ENCODE measurements around the gene FDX1.

FDX1 gene

DNA sequence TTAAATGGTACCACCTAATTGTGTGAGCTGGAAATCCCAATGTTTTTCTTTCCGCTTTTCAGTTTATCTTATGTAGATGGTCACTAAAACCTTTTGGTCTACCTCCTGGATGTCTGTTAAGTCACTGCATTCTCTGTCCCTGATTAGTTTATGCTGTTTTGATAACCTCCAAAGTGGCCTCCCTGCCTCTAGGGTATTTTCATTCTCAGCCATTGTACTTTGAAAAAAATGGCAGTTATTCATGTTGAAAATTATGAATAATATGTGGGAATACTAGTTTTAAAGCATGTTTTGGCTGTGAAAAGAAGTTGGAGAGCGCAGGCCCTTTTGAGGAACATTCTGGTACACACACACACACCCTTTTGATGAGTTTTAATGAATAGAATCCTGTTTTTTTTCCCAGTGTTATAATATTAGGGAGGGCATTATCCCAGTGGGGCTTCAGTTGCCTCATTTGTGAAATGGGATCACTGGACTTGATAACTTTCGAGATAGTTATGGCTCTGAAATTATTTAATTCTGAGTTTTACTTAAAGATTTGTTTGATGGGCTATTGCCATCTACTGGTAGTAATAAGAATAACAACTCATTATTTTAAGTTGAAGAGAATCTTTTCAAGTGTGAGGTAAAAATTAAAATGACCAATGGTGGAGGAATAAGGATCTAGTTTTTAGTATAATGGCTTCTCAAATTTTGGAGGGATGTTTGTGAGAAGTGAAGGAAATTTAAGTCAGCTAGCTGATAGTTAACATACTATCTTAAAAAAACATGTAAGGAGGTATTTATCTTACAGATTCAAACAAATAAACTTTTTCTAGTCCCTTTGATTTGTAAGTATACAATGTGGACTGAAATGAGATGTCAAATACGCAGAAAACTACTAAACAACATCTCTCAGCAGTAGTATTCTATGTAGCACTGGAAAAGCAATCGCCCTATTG, 3.9 kb downstream of the FDX1 start:
- peak; percentile 9 for FAIRE-seq
- TF ChIP-seq POLR2A (IDR thresholded peaks at IDR 0.05; ENCODE audit: low read depth, low read length) (no peak), TAF1 (IDR thresholded peaks at IDR 0.05; ENCODE audit: borderline replicate concordance, low read depth, low read length) (no peak), POLR2AphosphoS5 (IDR thresholded peaks at IDR 0.05; ENCODE audit: low read depth, low read length) (no peak)
- no peak for DNase-seq (ENCODE audit: insufficient read length)

DNA sequence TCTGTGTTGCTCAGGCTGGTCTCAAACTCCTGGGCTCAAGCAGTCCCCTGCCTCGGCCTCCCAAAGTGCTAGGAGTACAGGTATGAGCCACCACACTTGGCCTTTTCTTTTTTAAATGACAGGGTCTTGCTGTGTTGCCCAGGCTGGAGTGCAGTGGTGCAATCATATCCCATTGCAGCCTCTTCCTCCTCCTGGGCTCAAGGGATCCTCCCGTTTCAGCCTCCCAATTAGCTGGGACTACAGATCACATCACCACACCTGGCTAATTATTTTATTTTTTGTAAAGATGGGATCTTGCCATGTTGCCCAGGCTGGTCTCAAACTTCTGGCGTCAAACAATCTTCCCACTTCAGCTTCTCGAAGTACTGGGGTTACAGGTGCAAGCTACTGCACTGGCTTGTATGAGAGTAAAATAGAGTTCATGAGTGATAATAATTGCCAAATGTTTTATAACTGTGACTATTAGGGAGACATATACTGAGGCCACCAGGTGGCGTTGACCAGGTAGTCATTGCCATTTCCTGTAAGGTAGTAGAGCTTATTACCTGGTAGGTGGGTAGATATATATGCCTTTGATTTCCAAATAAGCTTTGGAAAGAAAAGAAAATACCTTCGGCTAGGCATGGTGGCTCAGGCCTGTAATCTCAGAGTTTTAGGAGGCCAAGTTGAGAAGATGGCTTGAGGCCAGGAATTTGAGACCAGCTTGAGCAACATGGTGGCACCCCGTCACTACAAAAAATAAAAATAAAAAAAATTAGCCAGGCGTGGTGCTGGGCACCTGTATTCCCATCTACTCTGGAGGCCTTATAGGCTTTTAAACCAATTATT, 5.4 kb downstream of the FDX1 start:
- DNase-seq (ENCODE audit: insufficient read length) (no peak), FAIRE-seq (peak; percentile 88)
- TF ChIP-seq TAF1 (IDR thresholded peaks at IDR 0.05; ENCODE audit: borderline replicate concordance, low read depth, low read length) (no peak), POLR2A (IDR thresholded peaks at IDR 0.05; ENCODE audit: low read depth, low read length) (no peak), POLR2AphosphoS5 (IDR thresholded peaks at IDR 0.05; ENCODE audit: low read depth, low read length) (no peak)

DNA sequence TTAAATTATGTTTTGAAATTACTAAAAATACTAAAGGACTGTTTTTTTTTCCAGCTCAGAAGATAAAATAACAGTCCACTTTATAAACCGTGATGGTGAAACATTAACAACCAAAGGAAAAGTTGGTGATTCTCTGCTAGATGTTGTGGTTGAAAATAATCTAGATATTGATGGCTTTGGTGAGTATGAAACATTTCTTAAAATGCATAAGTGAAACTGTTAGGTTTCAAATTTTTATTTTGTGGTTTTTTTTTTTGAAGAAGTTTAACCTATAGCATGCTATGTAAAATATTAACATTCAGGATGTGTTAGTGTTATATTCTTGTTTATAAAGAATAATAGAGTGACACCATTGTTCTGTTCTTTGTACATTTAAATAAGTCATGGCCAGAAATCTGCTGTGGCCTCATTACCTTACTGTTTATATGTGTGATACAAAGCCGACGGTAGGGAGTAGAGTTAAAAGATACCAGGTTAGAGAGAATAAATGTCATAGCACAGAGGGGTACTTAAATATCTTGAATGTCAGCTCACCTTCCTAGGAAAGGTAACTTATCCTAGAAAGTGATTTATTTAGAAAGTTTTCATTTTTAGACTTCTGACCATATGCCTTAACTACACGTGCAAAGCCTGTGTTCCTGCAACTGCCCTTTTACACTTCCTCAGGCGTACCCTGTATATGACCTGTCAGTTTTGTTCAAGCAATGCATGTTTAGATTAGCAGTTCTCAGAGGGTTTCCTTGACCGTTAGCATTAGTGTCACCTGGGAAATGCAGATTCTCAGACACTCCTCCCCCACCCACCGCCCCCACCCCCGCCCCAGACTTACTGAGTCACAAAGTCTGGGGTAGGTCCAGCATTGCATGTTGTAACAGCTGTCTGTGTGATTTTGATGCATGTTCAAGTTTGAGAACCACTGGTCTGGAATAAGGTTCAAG, 6.3 kb downstream of the FDX1 start:
- TF ChIP-seq POLR2A (IDR thresholded peaks at IDR 0.05; ENCODE audit: low read depth, low read length) = no peak
- TF ChIP-seq POLR2AphosphoS5 (IDR thresholded peaks at IDR 0.05; ENCODE audit: low read depth, low read length) = no peak
- TF ChIP-seq TAF1 (IDR thresholded peaks at IDR 0.05; ENCODE audit: borderline replicate concordance, low read depth, low read length) = no peak
- peak; percentile 77 for FAIRE-seq
- no peak for DNase-seq (ENCODE audit: insufficient read length)

DNA sequence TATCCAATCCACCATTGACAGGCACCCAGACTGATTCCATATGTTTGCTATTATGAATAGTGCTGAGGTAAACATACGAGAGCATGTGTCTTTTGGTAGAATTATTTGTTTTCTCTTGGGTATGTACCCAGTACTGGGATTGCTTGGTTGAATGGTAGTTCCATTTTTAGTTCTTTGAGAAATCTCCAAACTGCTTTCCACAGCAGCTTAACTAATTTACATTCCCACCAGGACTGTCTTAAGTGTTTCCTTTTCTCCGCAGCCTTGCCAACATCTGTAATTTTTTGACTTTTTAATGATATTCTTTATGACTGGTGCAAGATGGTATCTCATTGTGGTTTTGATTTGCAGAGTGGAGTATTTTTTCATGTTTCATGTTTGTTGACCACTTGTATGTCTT, 8.3 kb downstream of the FDX1 start:
- no peak for TF ChIP-seq POLR2A (IDR thresholded peaks at IDR 0.05; ENCODE audit: low read depth, low read length)
- TF ChIP-seq TAF1 (IDR thresholded peaks at IDR 0.05; ENCODE audit: borderline replicate concordance, low read depth, low read length) = no peak
- TF ChIP-seq POLR2AphosphoS5 (IDR thresholded peaks at IDR 0.05; ENCODE audit: low read depth, low read length) = no peak
- DNase-seq (ENCODE audit: insufficient read length) = no peak
- no peak for FAIRE-seq

DNA sequence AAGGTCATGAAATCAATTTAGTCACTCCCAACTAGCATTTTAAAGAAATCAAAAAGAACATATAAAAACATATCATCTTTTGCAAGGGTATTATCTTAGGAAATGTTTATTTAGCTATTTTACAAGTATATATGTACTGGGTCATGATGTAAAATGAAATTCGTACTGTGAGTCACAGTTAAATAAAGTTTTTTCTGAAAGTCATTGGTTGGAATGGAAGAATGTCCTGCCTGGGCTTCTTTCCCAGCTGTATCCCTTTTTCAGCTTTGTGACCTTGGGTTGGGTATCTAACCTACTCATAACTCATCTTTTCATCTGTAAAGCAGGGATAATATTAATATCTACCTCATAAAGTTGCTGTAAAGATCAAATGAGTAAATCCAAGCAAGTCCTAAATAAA, 15.7 kb downstream of the FDX1 start:
- no peak for TF ChIP-seq POLR2A (IDR thresholded peaks at IDR 0.05; ENCODE audit: low read depth, low read length)
- TF ChIP-seq POLR2AphosphoS5 (IDR thresholded peaks at IDR 0.05; ENCODE audit: low read depth, low read length) = no peak
- no peak for TF ChIP-seq TAF1 (IDR thresholded peaks at IDR 0.05; ENCODE audit: borderline replicate concordance, low read depth, low read length)
- DNase-seq (ENCODE audit: insufficient read length) (no peak), FAIRE-seq (no peak)

DNA sequence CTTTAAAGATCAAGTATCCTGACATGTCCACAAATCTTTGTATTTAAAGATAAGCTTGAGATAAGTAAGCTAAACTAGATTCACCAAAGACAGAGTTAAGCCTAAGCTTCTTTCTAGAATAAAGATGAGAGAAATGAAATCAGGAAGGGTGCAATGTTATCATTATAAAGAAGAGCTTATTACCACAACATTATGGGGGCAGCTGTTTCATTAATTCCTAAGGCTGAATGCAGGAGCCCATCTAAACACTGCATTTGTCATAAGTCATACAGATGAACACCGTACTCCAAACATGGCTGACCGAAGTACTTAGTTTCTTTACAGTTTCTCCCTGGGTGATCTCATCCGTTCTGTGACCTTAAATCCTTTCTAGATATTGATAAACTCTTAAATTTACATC, 16.3 kb downstream of the FDX1 start:
- FAIRE-seq (peak; percentile 30), DNase-seq (ENCODE audit: insufficient read length) (no peak)
- TF ChIP-seq TAF1 (IDR thresholded peaks at IDR 0.05; ENCODE audit: borderline replicate concordance, low read depth, low read length) = no peak
- TF ChIP-seq POLR2AphosphoS5 (IDR thresholded peaks at IDR 0.05; ENCODE audit: low read depth, low read length) = no peak
- no peak for TF ChIP-seq POLR2A (IDR thresholded peaks at IDR 0.05; ENCODE audit: low read depth, low read length)

DNA sequence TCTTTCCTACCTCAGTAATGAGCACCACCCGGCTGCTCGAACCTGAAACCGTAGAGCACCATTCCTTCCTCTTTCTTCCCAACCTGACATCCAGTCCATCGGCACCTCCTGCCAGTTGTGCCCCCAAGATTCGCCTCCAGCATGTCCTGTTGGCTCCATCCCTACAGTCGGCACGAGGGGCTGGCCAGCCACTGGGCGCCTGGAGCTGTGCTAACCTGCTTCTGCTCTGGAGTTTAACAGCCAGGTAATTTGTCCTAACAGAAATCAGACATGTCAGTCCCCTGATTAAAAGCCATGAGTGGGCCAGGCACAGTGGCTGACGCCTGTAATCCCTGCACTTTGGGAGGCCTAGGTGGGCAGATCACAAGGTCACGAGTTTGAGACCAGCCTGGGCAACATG, 16.8 kb downstream of the FDX1 start:
- TF ChIP-seq TAF1 (IDR thresholded peaks at IDR 0.05; ENCODE audit: borderline replicate concordance, low read depth, low read length) (no peak), POLR2AphosphoS5 (IDR thresholded peaks at IDR 0.05; ENCODE audit: low read depth, low read length) (no peak), POLR2A (IDR thresholded peaks at IDR 0.05; ENCODE audit: low read depth, low read length) (no peak)
- DNase-seq (ENCODE audit: insufficient read length) = no peak
- no peak for FAIRE-seq

DNA sequence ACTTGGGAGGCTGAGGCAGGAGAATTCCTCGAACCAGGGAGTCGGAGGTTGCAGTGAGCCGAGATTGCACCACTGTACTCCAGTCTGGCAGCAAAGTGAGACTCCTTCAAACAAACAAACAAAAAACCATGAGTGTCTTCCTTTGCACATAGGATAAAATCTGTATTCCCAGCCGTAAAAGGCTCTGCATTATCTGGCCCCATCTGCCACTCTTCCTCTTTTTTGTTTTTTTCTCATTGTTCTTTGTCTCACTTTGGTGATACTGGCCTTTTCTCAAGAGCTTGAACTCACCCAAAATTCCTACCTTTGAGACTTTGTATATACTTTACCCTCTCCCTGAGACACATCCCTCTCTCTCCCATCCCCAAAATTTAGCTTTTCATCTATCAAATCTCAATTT, 17.6 kb downstream of the FDX1 start:
- TF ChIP-seq POLR2AphosphoS5 (IDR thresholded peaks at IDR 0.05; ENCODE audit: low read depth, low read length) (no peak), TAF1 (IDR thresholded peaks at IDR 0.05; ENCODE audit: borderline replicate concordance, low read depth, low read length) (no peak), POLR2A (IDR thresholded peaks at IDR 0.05; ENCODE audit: low read depth, low read length) (no peak)
- no peak for DNase-seq (ENCODE audit: insufficient read length)
- no peak for FAIRE-seq

DNA sequence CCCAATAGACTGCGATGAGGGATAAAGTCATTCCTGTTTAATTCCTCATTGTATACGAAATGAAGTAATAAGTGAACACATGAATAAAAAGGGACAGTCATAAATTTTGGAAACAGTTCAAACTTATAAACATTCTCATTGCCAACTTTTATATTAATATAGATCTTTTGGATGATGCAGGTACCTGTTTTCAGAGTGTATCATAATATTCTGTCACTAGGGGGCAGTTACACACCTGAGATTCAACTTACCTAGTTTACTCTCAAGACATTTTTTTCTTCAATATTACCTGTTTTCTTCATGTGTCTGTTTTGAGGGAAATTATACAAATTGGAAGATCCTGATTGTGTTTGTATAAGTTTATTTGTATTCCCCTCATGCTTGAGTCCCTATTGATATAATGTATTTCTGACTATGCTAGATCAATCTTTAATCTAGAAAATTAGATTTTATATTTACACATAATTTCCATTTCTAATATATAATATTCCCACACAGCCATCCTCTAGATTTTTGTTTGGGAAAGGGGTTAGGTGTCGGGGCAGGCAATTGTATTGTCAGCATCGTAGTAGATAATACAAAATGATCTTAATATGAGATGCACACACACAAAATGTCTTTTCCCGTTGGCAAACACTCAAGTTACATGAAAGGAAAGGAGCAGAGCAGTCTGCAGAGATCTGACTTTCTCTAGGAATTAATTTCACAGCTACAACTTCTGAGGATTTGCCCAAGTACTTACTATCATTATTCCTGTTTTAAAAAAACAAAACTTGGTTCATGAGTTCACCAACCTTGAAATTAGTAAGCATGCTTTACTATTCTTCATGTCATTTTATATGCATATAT, 18.4 kb downstream of the FDX1 start:
- DNase-seq (ENCODE audit: insufficient read length) (no peak), FAIRE-seq (peak; percentile 89)
- TF ChIP-seq POLR2A (IDR thresholded peaks at IDR 0.05; ENCODE audit: low read depth, low read length) (no peak), TAF1 (IDR thresholded peaks at IDR 0.05; ENCODE audit: borderline replicate concordance, low read depth, low read length) (no peak)

DNA sequence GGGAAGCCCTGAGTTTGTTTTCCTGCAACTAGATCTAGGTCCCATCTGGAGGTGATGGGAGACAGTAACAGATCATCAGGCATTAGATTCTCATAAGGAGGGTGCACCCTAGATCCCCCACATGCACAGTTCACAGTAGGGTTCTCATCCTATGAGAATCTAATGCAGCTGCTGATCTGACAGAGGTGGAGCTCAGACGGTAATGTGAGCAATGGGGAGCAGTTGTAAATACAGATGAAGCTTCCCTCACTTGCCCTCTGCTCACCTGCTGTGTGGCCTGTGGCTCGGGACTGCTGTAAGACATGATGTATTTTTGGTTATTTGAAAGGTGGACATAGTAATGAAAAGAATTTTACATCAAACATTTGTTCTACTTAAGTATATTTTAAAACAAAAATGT, 20.5 kb downstream of the FDX1 start:
- FAIRE-seq (no peak), DNase-seq (ENCODE audit: insufficient read length) (no peak)

More for the DNA sequence above, 20.5 kb downstream of the FDX1 start:
- TF ChIP-seq POLR2A (IDR thresholded peaks at IDR 0.05; ENCODE audit: low read depth, low read length) (no peak), POLR2AphosphoS5 (IDR thresholded peaks at IDR 0.05; ENCODE audit: low read depth, low read length) (no peak), TAF1 (IDR thresholded peaks at IDR 0.05; ENCODE audit: borderline replicate concordance, low read depth, low read length) (no peak)

All from GM12892 (cell line).